IPS-NIHi11 (cell line): ENCODE results near the gene ADAMTS17.
"Not testable (repeated sequence)": the region's sequence is repeated elsewhere in the genome, so short reads cannot be mapped to it uniquely, and the experiment has no call there.

Source experiments
- DNase-seq: peaks from one replicate; pipeline ENCODE4 v3.0.0; 2012; ENCODE audit warnings: mixed read lengths, low spot score

Gene ADAMTS17

GRCh38 chr15:100339451-100339850 is 2.3 kb downstream of the ADAMTS17 start:
- not testable (repeated sequence) for DNase-seq

DNA sequence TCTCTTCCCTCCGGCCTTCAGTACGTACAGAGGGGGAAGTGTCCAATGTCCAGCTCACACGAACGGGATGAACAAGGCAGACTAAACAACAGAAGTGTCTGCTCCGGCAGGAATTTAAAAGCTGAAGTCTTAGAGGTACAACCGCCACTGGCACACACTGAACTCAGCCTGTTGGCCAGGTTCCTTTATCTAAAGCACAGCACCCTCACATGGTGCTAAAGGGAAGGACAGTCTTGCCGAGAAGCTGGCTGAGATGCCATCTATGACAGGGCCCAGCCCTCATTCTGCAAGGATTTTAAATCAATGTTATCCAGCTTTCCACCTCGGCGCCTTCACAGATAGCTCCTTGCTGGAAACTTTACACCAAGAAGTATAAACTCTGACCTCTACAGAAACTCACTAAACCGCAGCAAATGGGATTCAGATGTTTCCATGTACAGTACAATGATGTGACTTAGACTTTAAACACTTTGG is 2.8 kb downstream of the ADAMTS17 start:
- peak; percentile 61 for DNase-seq

DNA sequence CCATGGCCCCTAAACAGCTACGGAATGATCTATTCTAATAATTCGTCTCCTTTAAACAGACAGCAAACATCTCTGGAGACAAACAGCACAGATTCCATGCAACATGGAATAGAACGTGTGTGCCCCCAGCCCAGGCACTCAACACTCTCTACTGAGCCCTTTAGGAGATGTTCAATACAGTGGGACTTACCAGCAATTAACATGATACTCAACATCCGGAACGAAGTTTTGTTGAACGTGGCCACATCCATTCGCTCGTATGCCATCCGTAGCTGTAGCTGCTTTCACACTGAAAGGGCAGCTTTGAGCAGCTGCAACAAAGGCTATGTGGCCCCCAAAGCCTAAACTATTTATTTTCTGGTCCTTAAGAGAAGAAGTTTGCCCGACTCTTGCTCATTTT is 3.5 kb downstream of the ADAMTS17 start:
- DNase-seq: no peak

DNA sequence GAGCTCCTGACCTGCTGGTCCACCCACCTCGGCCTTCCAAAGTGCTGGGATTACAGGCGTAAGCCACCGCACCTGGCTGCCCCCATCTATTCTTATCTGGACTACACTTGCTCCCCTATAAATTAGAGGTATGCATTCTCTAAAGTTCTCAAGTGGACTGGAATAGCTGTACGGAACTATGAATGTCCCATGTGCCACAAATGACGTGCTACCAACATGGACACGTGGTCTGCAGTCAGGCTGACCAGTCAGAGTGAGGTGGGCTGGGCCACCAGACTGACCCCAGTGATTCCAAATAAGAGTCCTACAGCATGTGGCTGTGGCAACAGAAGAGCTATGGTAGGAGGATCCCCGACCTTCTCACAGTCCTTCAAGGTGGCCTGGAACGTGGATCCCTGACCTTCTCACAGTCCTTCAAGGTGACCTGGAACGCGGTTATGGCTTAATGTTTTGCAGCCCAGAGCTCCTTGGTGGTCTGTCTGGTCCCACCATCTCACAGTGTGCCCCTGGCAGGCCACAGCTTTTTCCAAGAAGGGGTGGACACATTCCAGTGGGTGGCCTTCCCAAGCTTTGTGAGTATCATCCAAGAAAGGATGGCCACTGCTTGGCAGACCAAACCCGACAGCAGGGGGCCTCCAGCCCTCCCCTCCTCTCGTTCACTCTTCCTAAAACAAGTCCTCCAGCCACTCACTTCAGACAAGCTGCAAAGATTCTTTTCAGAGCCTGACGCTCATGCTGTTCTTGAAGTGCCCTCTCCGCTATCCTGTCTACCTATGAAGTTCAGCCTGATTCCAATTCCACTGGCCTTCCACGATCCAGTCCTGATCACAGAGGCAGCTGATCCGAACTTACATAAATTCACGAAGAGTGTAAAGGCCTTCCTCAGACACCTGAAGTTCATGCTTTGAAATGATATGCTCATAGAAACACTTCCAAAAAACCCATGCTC is 4.4 kb downstream of the ADAMTS17 start:
- no peak for DNase-seq

GRCh38 chr15:100336061-100336460 is 5.7 kb downstream of the ADAMTS17 start:
- no peak for DNase-seq

DNA sequence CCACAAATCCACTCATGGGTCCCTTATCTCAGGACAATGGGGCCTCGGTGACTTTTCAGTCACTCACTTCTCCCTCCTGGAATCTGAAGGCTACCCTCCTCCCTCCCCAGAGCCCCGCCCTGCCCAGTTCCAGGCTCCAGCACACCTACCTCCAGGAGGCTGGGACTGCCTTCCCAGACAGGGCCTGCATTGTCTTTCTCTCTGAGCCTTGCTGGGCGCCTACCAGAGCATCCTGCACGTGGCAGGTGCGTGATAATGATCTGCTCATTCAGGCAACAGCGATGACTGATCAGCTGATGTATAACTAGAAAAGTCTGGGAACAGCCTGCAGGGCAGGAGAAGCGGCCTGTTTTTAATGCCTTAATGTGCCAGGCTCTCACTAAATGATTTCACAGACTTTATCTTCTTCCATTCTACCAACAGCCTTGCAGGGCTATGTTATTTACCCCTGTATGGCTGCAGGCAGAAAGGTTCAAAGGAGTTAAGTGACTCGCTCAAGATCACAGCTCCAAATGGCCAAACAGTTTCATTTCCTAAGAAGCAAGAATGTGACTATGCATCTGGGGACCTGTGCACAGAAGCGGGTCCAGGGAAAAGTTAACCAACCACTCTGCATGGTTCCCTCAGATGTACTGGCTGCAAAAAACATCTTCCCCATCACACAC is 6.3 kb downstream of the ADAMTS17 start:
- DNase-seq: no peak

GRCh38 chr15:100334905-100335304 is 6.9 kb downstream of the ADAMTS17 start:
- no peak for DNase-seq

DNA sequence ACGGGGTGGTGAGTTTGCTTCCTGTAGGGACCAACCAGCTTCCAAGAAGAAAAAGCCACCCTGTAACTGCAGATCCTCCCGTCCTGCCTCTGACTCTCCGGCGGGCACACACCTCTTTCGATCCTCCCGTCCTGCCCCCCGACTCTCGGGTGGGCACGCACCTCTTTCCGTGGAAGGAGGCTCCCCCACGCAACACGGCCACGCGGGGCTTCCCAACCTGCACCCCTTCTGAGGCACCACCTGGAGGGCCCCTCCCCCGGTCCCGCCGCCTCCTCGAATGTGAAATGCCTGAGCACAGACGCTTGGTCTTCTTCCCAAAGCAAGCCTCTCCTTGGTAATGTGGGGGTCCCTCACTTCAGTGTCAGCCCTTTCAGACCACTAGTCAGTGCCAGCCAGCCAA is 7.3 kb downstream of the ADAMTS17 start:
- DNase-seq: no peak

GRCh38 chr15:100334015-100334414 is 7.8 kb downstream of the ADAMTS17 start:
- DNase-seq: no peak

- DNase-seq: no peak
These were observed 8.5 kb downstream of the ADAMTS17 start for GRCh38 chr15:100333236-100333635.

GRCh38 chr15:100332721-100333120 is 9.1 kb downstream of the ADAMTS17 start:
- no peak for DNase-seq

GRCh38 chr15:100332231-100332630 is 9.5 kb downstream of the ADAMTS17 start:
- DNase-seq: no peak

DNA sequence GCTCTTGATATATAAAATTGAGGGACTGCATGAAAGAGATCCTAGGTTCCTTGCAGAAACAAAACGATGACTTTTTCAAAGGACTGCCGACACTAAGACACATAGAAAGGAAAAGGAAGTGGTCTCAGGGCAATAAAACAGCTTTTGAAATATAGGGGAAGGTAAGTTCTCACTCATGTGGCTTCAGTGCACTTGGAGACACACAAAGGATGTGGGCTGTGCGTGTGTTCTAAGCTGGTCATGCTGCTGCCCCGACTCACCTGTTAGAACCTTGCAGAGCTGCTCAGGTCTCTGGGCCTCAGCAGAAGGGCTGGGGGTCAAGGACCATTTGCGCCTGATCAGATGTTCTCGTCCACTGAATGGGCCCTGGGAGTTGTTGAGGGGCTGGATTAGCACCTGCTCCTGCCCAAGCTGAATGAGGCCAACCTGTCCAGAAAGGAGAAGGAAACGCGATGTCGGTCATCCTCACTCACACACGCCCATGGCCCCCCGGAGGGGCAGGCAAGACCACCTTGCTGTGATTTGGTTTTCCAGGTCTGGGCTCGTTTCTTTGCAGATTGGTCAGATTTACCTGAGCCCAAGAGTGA is 11.1 kb downstream of the ADAMTS17 start:
- DNase-seq: no peak

DNA sequence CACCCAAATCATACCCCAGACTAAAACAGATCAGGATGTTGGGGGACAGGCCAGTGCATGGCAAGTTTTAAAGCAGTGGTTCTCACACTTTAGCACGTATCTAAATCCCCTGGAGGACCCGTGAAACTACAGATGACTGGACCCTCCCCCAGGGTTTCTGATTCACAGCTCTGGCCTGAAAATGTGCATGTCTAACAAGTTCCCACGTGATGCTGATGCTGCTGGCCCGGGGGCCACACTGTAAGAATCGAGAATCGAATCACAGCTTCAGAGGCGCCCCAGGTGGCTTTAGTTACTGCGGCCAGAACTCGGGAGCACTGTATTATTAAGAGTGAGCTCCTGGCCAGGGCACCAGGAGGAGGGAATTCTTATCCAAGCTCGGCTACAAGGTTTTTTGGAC is 11.6 kb downstream of the ADAMTS17 start:
- DNase-seq: no peak

DNA sequence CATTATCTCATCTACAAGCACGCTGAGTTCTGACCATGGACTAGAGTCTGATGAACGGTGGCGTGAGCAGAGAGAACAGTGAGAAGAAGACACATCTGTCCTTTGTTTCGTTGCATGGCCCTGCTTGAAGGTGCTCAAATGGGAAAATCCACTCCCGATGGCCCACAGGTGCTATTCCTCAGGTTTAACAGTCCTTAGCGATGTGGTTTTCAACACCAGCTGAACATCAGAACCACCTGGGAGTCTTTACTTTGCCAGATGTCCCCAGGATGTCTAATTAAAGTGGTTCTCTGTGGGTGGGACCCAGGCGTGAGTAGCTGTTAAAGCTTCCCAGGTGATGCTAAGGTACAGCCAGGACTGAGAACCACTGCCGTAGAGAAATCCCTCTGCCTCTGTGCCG is 13.0 kb downstream of the ADAMTS17 start:
- DNase-seq: no peak

DNA sequence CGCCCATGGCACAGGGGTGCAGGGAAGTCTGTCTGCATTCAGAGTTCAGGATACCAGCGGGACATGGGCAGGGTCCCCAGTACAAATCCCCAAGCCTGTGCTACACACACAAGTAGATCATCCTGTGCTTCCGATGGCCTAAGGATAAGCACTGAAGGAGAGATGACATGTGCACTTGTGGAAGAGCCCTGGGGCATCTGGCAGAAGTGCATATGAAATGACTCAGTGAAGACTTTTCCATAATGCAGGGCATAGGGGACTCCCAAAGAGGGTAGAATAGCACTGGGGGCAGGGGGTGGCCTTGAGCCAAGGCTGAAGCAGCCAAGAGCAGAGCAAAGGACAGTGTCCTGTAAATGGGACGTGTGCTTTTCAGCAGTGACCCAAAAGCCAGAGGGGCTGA is 22.9 kb downstream of the ADAMTS17 start:
- no peak for DNase-seq

- no peak for DNase-seq
These were observed 26.9 kb downstream of the ADAMTS17 start for GRCh38 chr15:100314809-100315400.

- no peak for DNase-seq
These were observed 29.8 kb downstream of the ADAMTS17 start for GRCh38 chr15:100311833-100312476.

DNA sequence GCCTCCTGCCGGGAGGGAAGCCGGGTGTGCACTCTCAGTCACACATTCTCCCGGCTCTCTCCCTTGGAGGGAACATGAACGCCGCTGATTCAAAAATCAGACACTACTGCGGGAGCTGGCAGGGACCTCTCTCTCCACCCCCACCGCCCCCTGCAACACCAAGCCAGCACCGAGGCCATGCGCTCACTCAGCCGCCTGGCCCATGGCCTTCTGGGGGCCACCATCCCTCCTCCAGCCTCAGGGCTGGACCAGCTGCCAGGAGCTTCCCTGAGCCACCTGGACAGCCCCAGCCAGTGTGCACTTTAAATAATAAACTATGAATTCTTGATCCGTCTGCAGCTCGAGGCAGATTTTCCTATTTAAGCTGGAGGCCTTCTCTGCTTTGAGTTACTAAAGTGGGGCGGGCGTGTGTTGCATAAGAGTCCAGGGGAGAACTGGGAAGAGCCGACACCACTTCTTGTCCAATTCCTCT is 30.6 kb downstream of the ADAMTS17 start:
- DNase-seq: no peak

- DNase-seq: no peak
These were observed 31.1 kb downstream of the ADAMTS17 start for GRCh38 chr15:100310513-100311153.

DNA sequence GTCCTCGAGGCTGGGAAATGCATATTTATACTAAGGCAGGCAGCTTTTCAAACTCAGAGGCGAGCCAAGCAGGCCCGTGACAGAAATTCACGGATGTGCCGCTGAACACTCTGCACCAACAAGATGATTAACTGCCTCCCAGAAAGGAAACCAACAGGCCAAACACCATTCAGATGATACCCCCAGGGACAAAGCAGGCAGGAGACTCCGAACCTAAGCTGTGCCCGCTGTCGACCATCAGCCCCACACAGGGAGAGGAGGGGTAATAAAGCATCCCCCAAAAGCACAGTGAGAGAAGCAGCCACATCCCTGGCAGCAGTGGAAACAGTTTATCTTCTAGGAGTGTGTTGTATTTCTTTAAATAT is 31.8 kb downstream of the ADAMTS17 start:
- DNase-seq: no peak
